Fibroblast of skin of right quadriceps (primary cell): Measurements from ENCODE around the gene MRPL11.
A peak's percentile ranks its signal among the peaks of the same experiment; 100 is the strongest.

ENCODE experiments used
- DNase-seq: peaks from one replicate; pipeline ENCODE4 v3.0.0-alpha.2; 2013

The MRPL11 gene

DNA sequence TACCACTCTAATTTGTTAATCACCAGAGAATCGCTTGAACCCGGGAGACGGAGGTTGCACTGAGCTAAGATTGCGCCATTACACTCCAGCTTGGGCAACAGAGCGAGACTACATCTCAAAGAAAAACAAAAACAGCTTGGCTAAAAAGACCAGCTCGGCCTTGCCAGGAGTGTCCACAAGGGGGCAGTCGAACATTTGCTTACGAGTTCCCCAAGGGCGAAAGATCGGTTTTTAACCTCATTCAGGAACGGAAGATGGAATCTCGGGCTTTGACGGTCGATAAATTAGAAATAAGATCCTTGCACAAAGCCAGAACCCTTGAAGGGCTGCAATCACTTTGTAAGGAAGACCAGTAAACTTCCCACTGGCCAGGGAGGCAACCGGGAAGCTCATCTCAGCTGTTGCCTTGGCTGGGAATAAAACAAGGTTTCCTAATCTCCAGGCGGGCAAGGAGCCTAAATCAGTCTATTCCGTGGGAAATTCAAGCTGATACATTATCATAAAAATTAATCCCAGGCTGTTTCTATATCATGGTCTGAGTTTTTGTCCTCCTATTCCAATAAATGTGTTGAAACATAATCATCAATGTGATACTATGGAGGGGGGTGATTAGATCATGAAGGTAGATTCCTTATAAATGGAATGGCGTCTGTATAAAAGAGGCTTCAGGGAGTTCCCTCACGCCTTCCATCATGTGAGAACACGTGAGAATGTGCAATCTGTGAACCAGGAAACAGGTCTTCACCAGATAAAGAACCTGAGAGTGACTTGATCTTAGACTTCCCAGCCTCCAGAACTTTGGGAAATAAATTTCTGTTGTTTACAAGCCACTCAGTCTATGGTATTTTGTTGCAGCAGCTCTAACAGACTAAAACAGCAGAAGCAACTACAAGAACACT is 52.2 kb downstream of the MRPL11 start:
- peak; percentile 78 for DNase-seq
